ENCODE results near the gene GADL1. TPM values are rescaled to one million over a fixed set of nuclear protein-coding genes. Genes with fewer than 3 reads are reported as not detected.

The GADL1 gene
- total RNA-seq, 1 experiment from 2014 or later: 0.09 TPM

GRCh38 chr3:30805695-30806094, 88.8 kb downstream of the GADL1 start:
- H2BK15ac ChIP-seq (ENCODE audit: low read depth, low read length): no peak overlapping the region
- H2BK20ac ChIP-seq (ENCODE audit: low read depth, low read length, poor library complexity, severe bottlenecking): no peak overlapping the region
- H4K20me1 ChIP-seq (ENCODE audit: control insufficient read depth, insufficient read depth, insufficient read length): no peaks in the 10 kb centered on the region
- no peak overlapping the region for H3K27ac ChIP-seq (ENCODE audit: insufficient read length, low read depth, low read length)
- no peak overlapping the region for H2AFZ ChIP-seq (ENCODE audit: low read length)
- Mint-ChIP-seq H3K9me3 (no peaks in the 10 kb centered on the region), H3K4me3 (no peak overlapping the region), H3K4me1 (peaks cover 4% of the 10 kb centered on the region in 2 experiments), H3K36me3 (ENCODE audit: insufficient read depth in 1 of 3, low read depth in 3 of 3) (no peaks in the 10 kb centered on the region), H3K27me3 (ENCODE audit: low read depth) (no peaks in the 10 kb centered on the region), H3K27ac (no peak overlapping the region)
- no peak overlapping the region for H3K4me2 ChIP-seq (ENCODE audit: insufficient read depth, insufficient read length, low read length)
- no peak overlapping the region for H3K14ac ChIP-seq (ENCODE audit: insufficient read depth, low read length)
- no peaks in the 10 kb centered on the region for H3K23me2 ChIP-seq (ENCODE audit: insufficient read length, low read depth, low read length, poor library complexity, severe bottlenecking)
- no peak overlapping the region for H2BK12ac ChIP-seq (ENCODE audit: insufficient read length, low read depth, low read length)
- H3K18ac ChIP-seq (ENCODE audit: insufficient read length, low read depth, low read length): no peak overlapping the region
- H4K5ac ChIP-seq (ENCODE audit: insufficient read length, low read depth, low read length): no peak overlapping the region
- no peak for TF ChIP-seq CTCF (conservative IDR thresholded peaks at IDR 0.05)
- no peak overlapping the region for H3T11ph ChIP-seq (ENCODE audit: low read length)
- H4K8ac ChIP-seq (replicated peaks; ENCODE audit: insufficient read length, low read depth, low read length): no peak overlapping the region
- no peaks in the 10 kb centered on the region for H3K4me1 ChIP-seq (ENCODE audit: insufficient read depth, low read length)
- H2BK5ac ChIP-seq (ENCODE audit: insufficient read length, low read length): no peak overlapping the region
- no peak overlapping the region for H3K56ac ChIP-seq (ENCODE audit: insufficient read length, low read depth, low read length)
- no CpG with 5 or more reads among the region's 6 CpGs for WGBS (ENCODE audit: extremely low coverage, insufficient read length, low lambda C conversion rate)
- no peak overlapping the region for H3K4ac ChIP-seq (ENCODE audit: low read depth, low read length)
- H3K79me2 ChIP-seq (ENCODE audit: insufficient read depth, low read length): no peaks in the 10 kb centered on the region
- no peak overlapping the region for H2AK5ac ChIP-seq (ENCODE audit: insufficient read length, low read length)
- H3K9ac ChIP-seq (ENCODE audit: extremely low read depth, insufficient read length, low read length): no peak overlapping the region
- DNase-seq: no peak
- no peak overlapping the region for H4K91ac ChIP-seq (ENCODE audit: insufficient read length, low read depth, low read length)
- no peak overlapping the region for H3K23ac ChIP-seq (ENCODE audit: insufficient read length, low read depth, low read length)
- H3K27me3 ChIP-seq (ENCODE audit: insufficient read depth, low read length): no peaks in the 10 kb centered on the region
- H3K9me3 ChIP-seq (ENCODE audit: control insufficient read depth, low read depth, low read length): no peaks in the 10 kb centered on the region
- no peaks in the 10 kb centered on the region for H3K79me1 ChIP-seq (ENCODE audit: insufficient read depth, low read depth, low read length, poor library complexity, severe bottlenecking)
- H2BK120ac ChIP-seq (ENCODE audit: low read depth, low read length, poor library complexity, severe bottlenecking): no peak overlapping the region

Data from H9 (cell line).